ENCODE data around the gene CRK.

Gene CRK

GRCh38 chr17:1480747-1481465 lies 24.9 kb upstream of the CRK start:
- H3K4me3 ChIP-seq (ENCODE audit: control insufficient read depth, low read depth, low read length), result no peak overlapping the region
- no peak for TF ChIP-seq CTCF (IDR thresholded peaks at IDR 0.05; ENCODE audit: control insufficient read depth, insufficient read depth, low read depth, low read length, missing control alignments)
- DNase-seq (ENCODE audit: low read depth), result no peak

GRCh38 chr17:1478418-1478817 lies 22.4 kb upstream of the CRK start:
- no peak overlapping the region for H3K4me3 ChIP-seq (ENCODE audit: control insufficient read depth, low read depth, low read length)
- no peak for DNase-seq (ENCODE audit: low read depth)
- no peak for TF ChIP-seq CTCF (IDR thresholded peaks at IDR 0.05; ENCODE audit: control insufficient read depth, insufficient read depth, low read depth, low read length, missing control alignments)

- no peak overlapping the region for H3K4me3 ChIP-seq (ENCODE audit: control insufficient read depth, low read depth, low read length)
- no peak for DNase-seq (ENCODE audit: low read depth)
- TF ChIP-seq CTCF (IDR thresholded peaks at IDR 0.05; ENCODE audit: control insufficient read depth, insufficient read depth, low read depth, low read length, missing control alignments), result no peak
Measured at GRCh38 chr17:1475321-1475854, 19.4 kb upstream of the CRK start.

GRCh38 chr17:1474402-1475189 lies 18.6 kb upstream of the CRK start:
- DNase-seq (ENCODE audit: low read depth), result no peak
- no peak overlapping the region for H3K4me3 ChIP-seq (ENCODE audit: control insufficient read depth, low read depth, low read length)
- no peak for TF ChIP-seq CTCF (IDR thresholded peaks at IDR 0.05; ENCODE audit: control insufficient read depth, insufficient read depth, low read depth, low read length, missing control alignments)

GRCh38 chr17:1473841-1474240 lies 17.8 kb upstream of the CRK start:
- no peak overlapping the region for H3K4me3 ChIP-seq (ENCODE audit: control insufficient read depth, low read depth, low read length)
- no peak for TF ChIP-seq CTCF (IDR thresholded peaks at IDR 0.05; ENCODE audit: control insufficient read depth, insufficient read depth, low read depth, low read length, missing control alignments)
- no peak for DNase-seq (ENCODE audit: low read depth)

GRCh38 chr17:1473170-1473569 lies 17.1 kb upstream of the CRK start:
- no peak overlapping the region for H3K4me3 ChIP-seq (ENCODE audit: control insufficient read depth, low read depth, low read length)
- no peak for DNase-seq (ENCODE audit: low read depth)
- no peak for TF ChIP-seq CTCF (IDR thresholded peaks at IDR 0.05; ENCODE audit: control insufficient read depth, insufficient read depth, low read depth, low read length, missing control alignments)
